Upper lobe of left lung (tissue), 4 donors: Measurements from ENCODE around the gene SPDYE8.
"Not testable (repeated sequence)": the region's sequence is repeated elsewhere in the genome, so short reads cannot be mapped to it uniquely, and the experiment has no call there.

Experiments
- POLR2A ChIP-seq, 4 donors: fragments of 450-650 bp; IDR thresholded peaks; one replicate each; pipeline ENCODE4 v1.5.1; 2016 to 2017; ENCODE audit warnings: antibody characterized with exemption in 4 of 4, mild to moderate bottlenecking in 2 of 4
- POLR2AphosphoS5 ChIP-seq, 2 donors: sonication (generic); formaldehyde crosslinking; IDR thresholded peaks; one replicate each; pipeline ENCODE4 v1.5.1; 2017; ENCODE audit warnings: antibody characterized with exemption in 2 of 2
- TF ChIP-seq, protein P1 (sequence below), 6 experiments: fragments of 450-650 bp in 4 of 6; fragments of 200-600 bp in 2 of 6; sonication (generic) in 2 of 6; IDR thresholded peaks; one replicate each; pipeline ENCODE4 v1.5.1; 2016 to 2019; ENCODE audit warnings: antibody characterized with exemption in 6 of 6

- TF ChIP-seq, protein P1, sequence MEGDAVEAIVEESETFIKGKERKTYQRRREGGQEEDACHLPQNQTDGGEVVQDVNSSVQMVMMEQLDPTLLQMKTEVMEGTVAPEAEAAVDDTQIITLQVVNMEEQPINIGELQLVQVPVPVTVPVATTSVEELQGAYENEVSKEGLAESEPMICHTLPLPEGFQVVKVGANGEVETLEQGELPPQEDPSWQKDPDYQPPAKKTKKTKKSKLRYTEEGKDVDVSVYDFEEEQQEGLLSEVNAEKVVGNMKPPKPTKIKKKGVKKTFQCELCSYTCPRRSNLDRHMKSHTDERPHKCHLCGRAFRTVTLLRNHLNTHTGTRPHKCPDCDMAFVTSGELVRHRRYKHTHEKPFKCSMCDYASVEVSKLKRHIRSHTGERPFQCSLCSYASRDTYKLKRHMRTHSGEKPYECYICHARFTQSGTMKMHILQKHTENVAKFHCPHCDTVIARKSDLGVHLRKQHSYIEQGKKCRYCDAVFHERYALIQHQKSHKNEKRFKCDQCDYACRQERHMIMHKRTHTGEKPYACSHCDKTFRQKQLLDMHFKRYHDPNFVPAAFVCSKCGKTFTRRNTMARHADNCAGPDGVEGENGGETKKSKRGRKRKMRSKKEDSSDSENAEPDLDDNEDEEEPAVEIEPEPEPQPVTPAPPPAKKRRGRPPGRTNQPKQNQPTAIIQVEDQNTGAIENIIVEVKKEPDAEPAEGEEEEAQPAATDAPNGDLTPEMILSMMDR (IDR thresholded peaks at IDR 0.05): not testable (repeated sequence)
- TF ChIP-seq POLR2A, POLR2AphosphoS5 (IDR thresholded peaks at IDR 0.05): not testable (repeated sequence)
Observed at GRCh38 chr7:73029666-73030065, at the start of gene SPDYE8.
